Central memory CD8-positive, alpha-beta T cell (primary cell): ENCODE measurements around the gene RBM27.
"Not testable (repeated sequence)": the region's sequence is repeated elsewhere in the genome, so short reads cannot be mapped to it uniquely, and the experiment has no call there.

Experiments used
- ATAC-seq: fragments of 150-1000 bp; cut with Tn5 transposase; replicated peaks from 2 replicates; pipeline ENCODE4 v1.10.0; 2022; ENCODE audit warnings: mild to moderate bottlenecking, moderate FRiP score, moderate number of reproducible peaks; ENCODE audit not compliant: poor library complexity, severe bottlenecking; ENCODE audit errors: extremely low read depth
- DNase-seq, 2 donors: peaks; one replicate each; pipeline ENCODE4 v3.0.0; 2021; ENCODE audit warnings: low spot score in 2 of 2
- H3K27ac Mint-ChIP-seq: one replicate; pipeline ENCODE4 v1.8.0; 2022; ENCODE audit warnings: low read depth, mild to moderate bottlenecking, moderate library complexity, mixed read lengths
- H3K27me3 Mint-ChIP-seq: one replicate; pipeline ENCODE4 v1.8.0; 2022; ENCODE audit warnings: mixed read lengths
- H3K36me3 Mint-ChIP-seq: one replicate; pipeline ENCODE4 v1.8.0; 2022; ENCODE audit warnings: mild to moderate bottlenecking, moderate library complexity, mixed read lengths; ENCODE audit not compliant: insufficient read depth
- H3K4me1 Mint-ChIP-seq: one replicate; pipeline ENCODE4 v1.8.0; 2022; ENCODE audit warnings: mixed read lengths
- H3K4me3 Mint-ChIP-seq: one replicate; pipeline ENCODE4 v1.8.0; 2022; ENCODE audit warnings: mild to moderate bottlenecking, moderate library complexity, mixed read lengths
- H3K9me3 Mint-ChIP-seq: one replicate; pipeline ENCODE4 v1.8.0; 2022; ENCODE audit warnings: mixed read lengths

Gene RBM27

GRCh38 chr5:146192571-146193043 is 10.8 kb upstream of the RBM27 start:
- H3K27me3 Mint-ChIP-seq, result peaks cover 22% of the 10 kb centered on the region
- no peaks in the 10 kb centered on the region for H3K4me1 Mint-ChIP-seq
- no peak overlapping the region for H3K4me3 Mint-ChIP-seq
- no peaks in the 10 kb centered on the region for H3K36me3 Mint-ChIP-seq
- H3K9me3 Mint-ChIP-seq, result no peaks in the 10 kb centered on the region
- DNase-seq, result no peak
- ATAC-seq, result no peak
- H3K27ac Mint-ChIP-seq, result no peak overlapping the region

GRCh38 chr5:146193285-146193684 is 10.1 kb upstream of the RBM27 start:
- H3K4me1 Mint-ChIP-seq, result no peaks in the 10 kb centered on the region
- DNase-seq, result no peak
- no peaks in the 10 kb centered on the region for H3K9me3 Mint-ChIP-seq
- H3K36me3 Mint-ChIP-seq, result no peaks in the 10 kb centered on the region
- no peak overlapping the region for H3K27ac Mint-ChIP-seq
- peaks cover 22% of the 10 kb centered on the region for H3K27me3 Mint-ChIP-seq
- no peak overlapping the region for H3K4me3 Mint-ChIP-seq
- ATAC-seq, result no peak

DNA sequence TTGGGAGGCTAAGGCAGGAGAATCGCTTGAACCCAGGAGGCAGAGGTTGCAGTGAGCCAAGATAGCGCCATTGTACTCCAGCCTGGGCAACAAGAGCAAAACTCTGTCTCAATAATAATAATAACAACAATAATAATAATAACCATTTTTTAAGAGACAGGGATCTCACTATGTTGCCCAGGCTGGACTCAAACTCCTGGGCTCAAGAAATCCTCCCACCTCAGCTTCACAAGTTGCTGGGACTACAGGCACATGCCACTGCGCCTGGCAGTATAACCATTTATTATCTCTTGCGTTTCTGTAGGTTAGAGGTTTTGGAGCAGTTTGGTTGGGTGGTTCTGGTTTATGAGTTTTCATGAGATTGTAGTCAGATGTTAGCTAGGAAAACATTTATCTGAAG is 8.4 kb upstream of the RBM27 start:
- H3K27ac Mint-ChIP-seq, H3K9me3 Mint-ChIP-seq, H3K4me1 Mint-ChIP-seq, H3K36me3 Mint-ChIP-seq, ATAC-seq, DNase-seq, H3K4me3 Mint-ChIP-seq: not testable (repeated sequence)
- H3K27me3 Mint-ChIP-seq, result peaks cover 22% of the 10 kb centered on the region

DNA sequence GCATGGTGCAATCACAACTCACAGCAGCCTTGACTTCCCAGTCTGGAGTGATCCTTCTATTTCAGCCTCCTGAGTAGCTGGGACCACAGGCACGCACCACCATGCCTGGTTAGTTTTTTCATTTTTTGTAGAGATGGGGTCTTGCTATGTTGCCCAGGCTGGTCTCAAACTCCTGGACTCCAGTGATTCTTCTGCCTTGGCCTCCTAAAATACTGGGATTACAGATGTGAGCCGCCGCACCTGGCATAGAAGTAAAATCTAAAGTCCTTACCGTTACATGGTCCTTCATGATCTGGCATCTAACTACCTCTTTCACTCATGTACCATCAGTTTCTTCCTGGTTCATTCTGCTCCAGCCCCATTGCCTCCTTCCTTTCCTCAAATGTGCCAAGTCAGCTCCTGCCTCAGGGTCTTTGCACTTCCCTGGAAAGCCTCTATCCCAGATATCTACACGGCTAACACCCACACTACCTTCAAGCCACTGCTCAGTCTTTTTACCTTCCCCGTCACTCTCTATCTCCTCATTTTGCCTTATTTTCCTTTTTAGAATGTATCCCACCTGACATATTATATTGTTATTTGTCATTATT is 6.9 kb upstream of the RBM27 start:
- Mint-ChIP-seq H3K36me3 (no peaks in the 10 kb centered on the region), H3K4me3 (no peak overlapping the region), H3K9me3 (no peaks in the 10 kb centered on the region), H3K27ac (no peak overlapping the region), H3K27me3 (peaks cover 10% of the 10 kb centered on the region), H3K4me1 (no peaks in the 10 kb centered on the region)
- DNase-seq (no peak), ATAC-seq (no peak)

GRCh38 chr5:146199176-146199815 is 4.1 kb upstream of the RBM27 start:
- no peak overlapping the region for H3K4me3 Mint-ChIP-seq
- ATAC-seq (no peak), DNase-seq (no peak)
- H3K27me3 Mint-ChIP-seq, result peaks cover 10% of the 10 kb centered on the region
- H3K36me3 Mint-ChIP-seq, result no peaks in the 10 kb centered on the region
- no peaks in the 10 kb centered on the region for H3K9me3 Mint-ChIP-seq
- H3K4me1 Mint-ChIP-seq, result no peaks in the 10 kb centered on the region
- no peak overlapping the region for H3K27ac Mint-ChIP-seq

DNA sequence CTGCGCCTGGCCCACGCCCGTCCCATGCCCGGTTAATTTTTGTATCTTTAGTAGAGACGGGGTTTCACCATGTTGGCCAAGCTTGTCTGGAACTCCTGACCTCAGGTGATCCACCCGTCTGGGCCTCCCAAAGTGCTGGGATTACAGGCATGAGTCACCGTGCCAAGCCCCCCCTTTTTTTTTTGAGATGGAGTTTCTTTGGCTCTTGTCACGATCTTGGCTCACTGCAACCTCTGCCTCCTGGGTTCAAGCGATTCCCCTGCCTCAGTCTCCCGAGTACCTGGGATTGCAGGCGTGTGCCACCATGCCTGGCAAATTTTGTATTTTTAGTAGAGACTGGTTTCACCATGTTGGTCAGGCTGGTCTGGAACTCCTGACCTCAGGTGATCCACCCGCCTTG is 1.6 kb upstream of the RBM27 start:
- not testable (repeated sequence) for H3K36me3 Mint-ChIP-seq, H3K4me1 Mint-ChIP-seq, H3K4me3 Mint-ChIP-seq, ATAC-seq, DNase-seq, H3K9me3 Mint-ChIP-seq, H3K27me3 Mint-ChIP-seq, H3K27ac Mint-ChIP-seq

GRCh38 chr5:146203872-146204192 is 427 bp downstream of the RBM27 start:
- no peak for DNase-seq

GRCh38 chr5:146205499-146206202 is 2.2 kb downstream of the RBM27 start:
- H3K36me3 Mint-ChIP-seq, result peaks cover 4% of the 10 kb centered on the region
- no peak for DNase-seq
- ATAC-seq, result no peak
- H3K4me1 Mint-ChIP-seq, result peaks cover 21% of the 10 kb centered on the region
- no peaks in the 10 kb centered on the region for H3K9me3 Mint-ChIP-seq
- no peaks in the 10 kb centered on the region for H3K27me3 Mint-ChIP-seq
- no peak overlapping the region for H3K27ac Mint-ChIP-seq
- no peak overlapping the region for H3K4me3 Mint-ChIP-seq

More at GRCh38 chr5:146203872-146204192, 427 bp downstream of the RBM27 start:
- H3K4me1 Mint-ChIP-seq, result peaks cover 4% of the 10 kb centered on the region
- H3K9me3 Mint-ChIP-seq, result no peaks in the 10 kb centered on the region
- no peak overlapping the region for H3K27ac Mint-ChIP-seq
- peak; percentile 28 for ATAC-seq
- H3K36me3 Mint-ChIP-seq, result peaks cover 4% of the 10 kb centered on the region
- no peak overlapping the region for H3K4me3 Mint-ChIP-seq
- H3K27me3 Mint-ChIP-seq, result no peaks in the 10 kb centered on the region

DNA sequence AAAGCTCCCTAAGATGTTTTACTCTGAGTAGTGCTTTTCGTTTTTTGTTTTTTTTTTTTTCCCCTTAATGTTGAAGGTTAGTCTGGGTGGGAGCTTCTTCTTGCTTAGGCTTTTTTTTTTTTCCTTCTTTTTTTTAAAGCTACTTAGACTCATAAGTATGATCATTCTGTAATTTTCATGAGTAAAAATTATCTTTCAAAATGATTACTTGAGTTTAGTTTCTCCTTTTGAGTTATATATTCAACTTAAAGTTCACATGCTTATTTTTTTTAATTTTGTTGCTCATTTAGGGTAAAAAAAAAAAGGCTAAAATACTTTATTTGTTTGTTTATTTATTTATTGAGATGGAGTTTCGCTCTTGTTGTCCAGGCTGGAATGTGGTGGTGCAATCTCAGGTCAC is 2.9 kb downstream of the RBM27 start:
- Mint-ChIP-seq H3K36me3 (peaks cover 4% of the 10 kb centered on the region), H3K4me3 (no peak overlapping the region), H3K9me3 (no peaks in the 10 kb centered on the region), H3K27me3 (no peaks in the 10 kb centered on the region), H3K27ac (no peak overlapping the region), H3K4me1 (peaks cover 21% of the 10 kb centered on the region)
- no peak for DNase-seq
- ATAC-seq, result no peak

GRCh38 chr5:146208916-146209522 is 5.6 kb downstream of the RBM27 start:
- Mint-ChIP-seq H3K36me3 (peaks cover 4% of the 10 kb centered on the region), H3K4me3 (no peak overlapping the region), H3K4me1 (peaks cover 29% of the 10 kb centered on the region), H3K9me3 (no peaks in the 10 kb centered on the region), H3K27ac (no peak overlapping the region), H3K27me3 (no peaks in the 10 kb centered on the region)
- no peak for ATAC-seq
- no peak for DNase-seq

- Mint-ChIP-seq H3K9me3 (no peaks in the 10 kb centered on the region), H3K4me3 (no peak overlapping the region), H3K27ac (no peak overlapping the region), H3K27me3 (no peaks in the 10 kb centered on the region), H3K36me3 (peaks cover 4% of the 10 kb centered on the region), H3K4me1 (peaks cover 35% of the 10 kb centered on the region)
- ATAC-seq, result no peak
- no peak for DNase-seq
These were observed 6.3 kb downstream of the RBM27 start for GRCh38 chr5:146209714-146210113.

GRCh38 chr5:146210810-146211209 is 7.4 kb downstream of the RBM27 start:
- not testable (repeated sequence) for DNase-seq, ATAC-seq, H3K36me3 Mint-ChIP-seq, H3K27ac Mint-ChIP-seq, H3K27me3 Mint-ChIP-seq, H3K9me3 Mint-ChIP-seq, H3K4me3 Mint-ChIP-seq
- peaks cover 45% of the 10 kb centered on the region for H3K4me1 Mint-ChIP-seq
